HepG2 (cell line): ENCODE results near the gene SDK1. TPM values are rescaled to one million over a fixed set of nuclear protein-coding genes. Genes with fewer than 3 reads are reported as not detected.

Experiments
- RFXANK ChIP-seq: IDR thresholded peaks from 2 replicates; pipeline ENCODE4 v1.6.1; 2016
- SETDB1 ChIP-seq: sonication (generic); formaldehyde crosslinking; IDR thresholded peaks from 2 replicates; pipeline ENCODE4 v1.5.1; 2020; ENCODE audit warnings: missing genetic modification reagents, mild to moderate bottlenecking, borderline replicate concordance
- ZMAT3 ChIP-seq: sonication (generic); formaldehyde crosslinking; conservative IDR thresholded peaks from 2 replicates; pipeline ENCODE4 v1.7.0; 2021; ENCODE audit warnings: missing genetic modification reagents
- ZNF672 ChIP-seq: sonication (generic); formaldehyde crosslinking; IDR thresholded peaks from 2 replicates; pipeline ENCODE4 v1.8.1; 2022; ENCODE audit warnings: missing genetic modification reagents
- polyA plus RNA-seq, 8 experiments: library from polyadenylated mRNA; depleted of rRNA in 3 of 8; stranded (reverse) in 7 of 8; unstranded in 1 of 8; fragments of >200 nt; fragmentation: Illumina TruSeq in 4 of 8; extraction: Trizol in 4 of 8; gene quantifications; 2 replicates each; pipeline versions ENCODE4 v1.2.1 to v1.2.3, GENCODE V29; 2011 to 2016; ENCODE audit warnings: low read depth in 4 of 8, missing spikeins in 1 of 8, mixed read lengths in 1 of 8; ENCODE audit not compliant: insufficient read depth in 1 of 8
- total RNA-seq, 5 experiments: library from RNA; depleted of rRNA; stranded (reverse); fragments of >200 nt; fragmentation: Illumina TruSeq; extraction: Trizol; gene quantifications; 2 replicates each; pipeline ENCODE4 v1.2.3, GENCODE V29; 2016; ENCODE audit warnings: low read depth in 1 of 5
- TF ChIP-seq, protein P1 (sequence below): sonication (generic); formaldehyde crosslinking; IDR thresholded peaks from 2 replicates; pipeline ENCODE4 v1.5.0; 2020; ENCODE audit warnings: mild to moderate bottlenecking, missing genetic modification reagents, borderline replicate concordance
- TF ChIP-seq, protein P2 (sequence below): sonication (generic); formaldehyde crosslinking; IDR thresholded peaks from 2 replicates; pipeline ENCODE4 v1.5.1; 2020; ENCODE audit warnings: mild to moderate bottlenecking, missing genetic modification reagents, borderline replicate concordance
- TF ChIP-seq, protein P3 (sequence below), 2 experiments: fragments of 450-650 bp in 1 of 2; sonication (generic) in 1 of 2; formaldehyde crosslinking in 1 of 2; IDR thresholded peaks; 2 replicates each; pipeline versions ENCODE4 v1.6.1 to v1.8.0; 2016 to 2022; ENCODE audit warnings: antibody characterized with exemption in 1 of 2, mild to moderate bottlenecking in 1 of 2, missing genetic modification reagents in 1 of 2
- TF ChIP-seq, protein P4 (sequence below): IDR thresholded peaks from 2 replicates; pipeline ENCODE4 v1.6.1; 2016; ENCODE audit warnings: mild to moderate bottlenecking

SDK1 gene
- total and polyA plus RNA-seq, 2 of the 13 experiments (the other 11 are each of a cell fraction or from before 2014, with no cell fraction given) = 0.35 to 2.4 TPM

DNA sequence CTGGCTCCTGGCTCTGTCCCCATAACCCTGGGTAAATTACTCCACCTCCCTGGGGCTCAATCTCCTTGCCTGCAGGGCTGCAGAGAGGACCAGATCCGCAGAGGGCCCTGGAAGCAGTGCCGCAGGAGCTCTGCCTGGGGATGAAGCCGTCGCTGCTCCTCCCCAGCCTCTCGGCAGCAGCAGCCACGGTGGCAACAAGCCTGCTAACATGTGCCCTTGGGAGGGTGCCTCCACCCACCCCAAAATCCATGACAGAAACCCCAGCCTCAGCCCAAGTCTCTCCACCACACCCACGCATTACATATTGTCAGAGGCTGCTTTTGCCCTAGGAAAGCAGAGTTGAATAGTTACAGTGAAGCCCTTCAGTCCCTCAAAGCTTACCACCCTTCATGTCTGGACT lies 894.6 kb downstream of the SDK1 start (continued):
- TF ChIP-seq, protein P1, sequence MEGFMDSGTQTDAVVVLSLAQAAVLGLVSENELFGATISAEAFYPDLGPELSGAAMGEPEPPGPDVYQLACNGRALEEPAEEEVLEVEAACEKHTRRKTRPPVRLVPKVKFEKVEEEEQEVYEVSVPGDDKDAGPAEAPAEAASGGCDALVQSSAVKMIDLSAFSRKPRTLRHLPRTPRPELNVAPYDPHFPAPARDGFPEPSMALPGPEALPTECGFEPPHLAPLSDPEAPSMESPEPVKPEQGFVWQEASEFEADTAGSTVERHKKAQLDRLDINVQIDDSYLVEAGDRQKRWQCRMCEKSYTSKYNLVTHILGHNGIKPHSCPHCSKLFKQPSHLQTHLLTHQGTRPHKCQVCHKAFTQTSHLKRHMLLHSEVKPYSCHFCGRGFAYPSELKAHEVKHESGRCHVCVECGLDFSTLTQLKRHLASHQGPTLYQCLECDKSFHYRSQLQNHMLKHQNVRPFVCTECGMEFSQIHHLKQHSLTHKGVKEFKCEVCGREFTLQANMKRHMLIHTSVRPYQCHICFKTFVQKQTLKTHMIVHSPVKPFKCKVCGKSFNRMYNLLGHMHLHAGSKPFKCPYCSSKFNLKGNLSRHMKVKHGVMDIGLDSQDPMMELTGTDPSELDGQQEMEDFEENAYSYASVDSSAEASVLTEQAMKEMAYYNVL (CRISPR knock-in tag) = no peak
- no peak for TF ChIP-seq RFXANK (CRISPR knock-in tag)
- no peak for TF ChIP-seq SETDB1 (CRISPR knock-in tag)
- TF ChIP-seq, protein P2, sequence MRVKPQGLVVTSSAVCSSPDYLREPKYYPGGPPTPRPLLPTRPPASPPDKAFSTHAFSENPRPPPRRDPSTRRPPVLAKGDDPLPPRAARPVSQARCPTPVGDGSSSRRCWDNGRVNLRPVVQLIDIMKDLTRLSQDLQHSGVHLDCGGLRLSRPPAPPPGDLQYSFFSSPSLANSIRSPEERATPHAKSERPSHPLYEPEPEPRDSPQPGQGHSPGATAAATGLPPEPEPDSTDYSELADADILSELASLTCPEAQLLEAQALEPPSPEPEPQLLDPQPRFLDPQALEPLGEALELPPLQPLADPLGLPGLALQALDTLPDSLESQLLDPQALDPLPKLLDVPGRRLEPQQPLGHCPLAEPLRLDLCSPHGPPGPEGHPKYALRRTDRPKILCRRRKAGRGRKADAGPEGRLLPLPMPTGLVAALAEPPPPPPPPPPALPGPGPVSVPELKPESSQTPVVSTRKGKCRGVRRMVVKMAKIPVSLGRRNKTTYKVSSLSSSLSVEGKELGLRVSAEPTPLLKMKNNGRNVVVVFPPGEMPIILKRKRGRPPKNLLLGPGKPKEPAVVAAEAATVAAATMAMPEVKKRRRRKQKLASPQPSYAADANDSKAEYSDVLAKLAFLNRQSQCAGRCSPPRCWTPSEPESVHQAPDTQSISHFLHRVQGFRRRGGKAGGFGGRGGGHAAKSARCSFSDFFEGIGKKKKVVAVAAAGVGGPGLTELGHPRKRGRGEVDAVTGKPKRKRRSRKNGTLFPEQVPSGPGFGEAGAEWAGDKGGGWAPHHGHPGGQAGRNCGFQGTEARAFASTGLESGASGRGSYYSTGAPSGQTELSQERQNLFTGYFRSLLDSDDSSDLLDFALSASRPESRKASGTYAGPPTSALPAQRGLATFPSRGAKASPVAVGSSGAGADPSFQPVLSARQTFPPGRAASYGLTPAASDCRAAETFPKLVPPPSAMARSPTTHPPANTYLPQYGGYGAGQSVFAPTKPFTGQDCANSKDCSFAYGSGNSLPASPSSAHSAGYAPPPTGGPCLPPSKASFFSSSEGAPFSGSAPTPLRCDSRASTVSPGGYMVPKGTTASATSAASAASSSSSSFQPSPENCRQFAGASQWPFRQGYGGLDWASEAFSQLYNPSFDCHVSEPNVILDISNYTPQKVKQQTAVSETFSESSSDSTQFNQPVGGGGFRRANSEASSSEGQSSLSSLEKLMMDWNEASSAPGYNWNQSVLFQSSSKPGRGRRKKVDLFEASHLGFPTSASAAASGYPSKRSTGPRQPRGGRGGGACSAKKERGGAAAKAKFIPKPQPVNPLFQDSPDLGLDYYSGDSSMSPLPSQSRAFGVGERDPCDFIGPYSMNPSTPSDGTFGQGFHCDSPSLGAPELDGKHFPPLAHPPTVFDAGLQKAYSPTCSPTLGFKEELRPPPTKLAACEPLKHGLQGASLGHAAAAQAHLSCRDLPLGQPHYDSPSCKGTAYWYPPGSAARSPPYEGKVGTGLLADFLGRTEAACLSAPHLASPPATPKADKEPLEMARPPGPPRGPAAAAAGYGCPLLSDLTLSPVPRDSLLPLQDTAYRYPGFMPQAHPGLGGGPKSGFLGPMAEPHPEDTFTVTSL = no peak
- TF ChIP-seq, protein P3, sequence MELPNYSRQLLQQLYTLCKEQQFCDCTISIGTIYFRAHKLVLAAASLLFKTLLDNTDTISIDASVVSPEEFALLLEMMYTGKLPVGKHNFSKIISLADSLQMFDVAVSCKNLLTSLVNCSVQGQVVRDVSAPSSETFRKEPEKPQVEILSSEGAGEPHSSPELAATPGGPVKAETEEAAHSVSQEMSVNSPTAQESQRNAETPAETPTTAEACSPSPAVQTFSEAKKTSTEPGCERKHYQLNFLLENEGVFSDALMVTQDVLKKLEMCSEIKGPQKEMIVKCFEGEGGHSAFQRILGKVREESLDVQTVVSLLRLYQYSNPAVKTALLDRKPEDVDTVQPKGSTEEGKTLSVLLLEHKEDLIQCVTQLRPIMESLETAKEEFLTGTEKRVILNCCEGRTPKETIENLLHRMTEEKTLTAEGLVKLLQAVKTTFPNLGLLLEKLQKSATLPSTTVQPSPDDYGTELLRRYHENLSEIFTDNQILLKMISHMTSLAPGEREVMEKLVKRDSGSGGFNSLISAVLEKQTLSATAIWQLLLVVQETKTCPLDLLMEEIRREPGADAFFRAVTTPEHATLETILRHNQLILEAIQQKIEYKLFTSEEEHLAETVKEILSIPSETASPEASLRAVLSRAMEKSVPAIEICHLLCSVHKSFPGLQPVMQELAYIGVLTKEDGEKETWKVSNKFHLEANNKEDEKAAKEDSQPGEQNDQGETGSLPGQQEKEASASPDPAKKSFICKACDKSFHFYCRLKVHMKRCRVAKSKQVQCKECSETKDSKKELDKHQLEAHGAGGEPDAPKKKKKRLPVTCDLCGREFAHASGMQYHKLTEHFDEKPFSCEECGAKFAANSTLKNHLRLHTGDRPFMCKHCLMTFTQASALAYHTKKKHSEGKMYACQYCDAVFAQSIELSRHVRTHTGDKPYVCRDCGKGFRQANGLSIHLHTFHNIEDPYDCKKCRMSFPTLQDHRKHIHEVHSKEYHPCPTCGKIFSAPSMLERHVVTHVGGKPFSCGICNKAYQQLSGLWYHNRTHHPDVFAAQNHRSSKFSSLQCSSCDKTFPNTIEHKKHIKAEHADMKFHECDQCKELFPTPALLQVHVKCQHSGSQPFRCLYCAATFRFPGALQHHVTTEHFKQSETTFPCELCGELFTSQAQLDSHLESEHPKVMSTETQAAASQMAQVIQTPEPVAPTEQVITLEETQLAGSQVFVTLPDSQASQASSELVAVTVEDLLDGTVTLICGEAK (IDR thresholded peaks at IDR 0.05) = no peak
- TF ChIP-seq, protein P3 (CRISPR knock-in tag; IDR thresholded peaks at IDR 0.05) = no peak
- no peak for TF ChIP-seq ZNF672 (CRISPR knock-in tag)
- TF ChIP-seq, protein P4, sequence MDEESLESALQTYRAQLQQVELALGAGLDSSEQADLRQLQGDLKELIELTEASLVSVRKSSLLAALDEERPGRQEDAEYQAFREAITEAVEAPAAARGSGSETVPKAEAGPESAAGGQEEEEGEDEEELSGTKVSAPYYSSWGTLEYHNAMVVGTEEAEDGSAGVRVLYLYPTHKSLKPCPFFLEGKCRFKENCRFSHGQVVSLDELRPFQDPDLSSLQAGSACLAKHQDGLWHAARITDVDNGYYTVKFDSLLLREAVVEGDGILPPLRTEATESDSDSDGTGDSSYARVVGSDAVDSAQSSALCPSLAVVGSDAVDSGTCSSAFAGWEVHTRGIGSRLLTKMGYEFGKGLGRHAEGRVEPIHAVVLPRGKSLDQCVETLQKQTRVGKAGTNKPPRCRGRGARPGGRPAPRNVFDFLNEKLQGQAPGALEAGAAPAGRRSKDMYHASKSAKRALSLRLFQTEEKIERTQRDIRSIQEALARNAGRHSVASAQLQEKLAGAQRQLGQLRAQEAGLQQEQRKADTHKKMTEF = no peak
- no peak for TF ChIP-seq ZMAT3 (CRISPR knock-in tag)
